ENCODE results near the gene FNBP1L. TPM values are rescaled to one million over a fixed set of nuclear protein-coding genes. Genes with fewer than 3 reads are reported as not detected.

FNBP1L gene
- total and polyA plus RNA-seq, 10 of the 15 experiments (the other 5 are each of a cell fraction or from before 2014, with no cell fraction given) = 0.02 to 0.12 (median 0.07) TPM; not detected in 4

DNA sequence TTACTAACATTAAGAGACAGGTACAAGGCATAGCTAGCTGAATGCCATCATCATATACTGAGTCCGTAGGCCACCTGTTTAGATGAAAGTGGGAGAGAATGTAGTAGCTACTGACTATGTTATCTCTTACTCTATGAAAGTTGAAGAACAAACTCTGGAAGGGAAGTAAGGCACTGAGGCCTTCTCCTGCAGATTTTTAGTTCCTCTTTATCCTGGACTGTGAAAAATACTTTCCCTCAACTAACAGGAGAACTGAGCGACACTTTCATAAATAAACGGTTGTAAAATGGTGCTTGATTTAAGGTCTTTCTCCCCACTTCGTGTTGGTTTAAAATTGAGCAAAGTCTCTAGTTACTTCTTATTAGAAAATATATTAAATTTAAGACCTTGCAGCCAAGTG, 101.9 kb downstream of the FNBP1L start:
- Histone ChIP-seq H3K4me1 (ENCODE audit: control insufficient read depth, insufficient read depth, low read length) (no peaks in the 10 kb centered on the region), H3K36me3 (ENCODE audit: control insufficient read depth in 2 of 2, insufficient read depth in 2 of 2, low read length in 1 of 2) (no peaks in the 10 kb centered on the region), H3K79me2 (ENCODE audit: control insufficient read depth, insufficient read depth, low read length) (no peaks in the 10 kb centered on the region), H3K4me2 (ENCODE audit: control insufficient read depth, insufficient read depth) (no peak overlapping the region), H4K20me1 (ENCODE audit: control insufficient read depth, insufficient read depth) (no peaks in the 10 kb centered on the region), H3K4me3 (no peak overlapping the region), H3K27me3 (replicated peaks in 1 of 2; ENCODE audit: control insufficient read depth in 2 of 2, insufficient read depth in 2 of 2, low read length in 1 of 2) (no peaks in the 10 kb centered on the region; a peak in 2 of 4 replicates), H3K27ac (ENCODE audit: control insufficient read depth, insufficient read depth) (no peak overlapping the region), H3K9me3 (replicated peaks; ENCODE audit: control insufficient read depth, insufficient read depth, low read length) (no peaks in the 10 kb centered on the region), H3K9ac (ENCODE audit: control insufficient read depth, insufficient read depth, low read length) (no peak overlapping the region), H2AFZ (ENCODE audit: control insufficient read depth, low read depth, low read length) (no peak overlapping the region)
- POLR2A ChIA-PET = no interaction called here
- intact Hi-C loops (cut with micrococcal nuclease; ENCODE audit: unreplicated experiment) = no loop called here
- RAD21 ChIA-PET (ENCODE audit: unreplicated experiment) = no interaction called here
- in situ Hi-C loops (cut with MboI) = no loop called here
- ATAC-seq (no peak), DNase-seq (ENCODE audit: low read depth, low spot score) (no peak), FAIRE-seq (no peak)
- TF ChIP-seq RBBP5 (conservative IDR thresholded peaks at IDR 0.05) = no peak
- TF ChIP-seq PRDM15 (CRISPR knock-in tag; IDR thresholded peaks at IDR 0.05) = no peak
- TF ChIP-seq, protein P1, sequence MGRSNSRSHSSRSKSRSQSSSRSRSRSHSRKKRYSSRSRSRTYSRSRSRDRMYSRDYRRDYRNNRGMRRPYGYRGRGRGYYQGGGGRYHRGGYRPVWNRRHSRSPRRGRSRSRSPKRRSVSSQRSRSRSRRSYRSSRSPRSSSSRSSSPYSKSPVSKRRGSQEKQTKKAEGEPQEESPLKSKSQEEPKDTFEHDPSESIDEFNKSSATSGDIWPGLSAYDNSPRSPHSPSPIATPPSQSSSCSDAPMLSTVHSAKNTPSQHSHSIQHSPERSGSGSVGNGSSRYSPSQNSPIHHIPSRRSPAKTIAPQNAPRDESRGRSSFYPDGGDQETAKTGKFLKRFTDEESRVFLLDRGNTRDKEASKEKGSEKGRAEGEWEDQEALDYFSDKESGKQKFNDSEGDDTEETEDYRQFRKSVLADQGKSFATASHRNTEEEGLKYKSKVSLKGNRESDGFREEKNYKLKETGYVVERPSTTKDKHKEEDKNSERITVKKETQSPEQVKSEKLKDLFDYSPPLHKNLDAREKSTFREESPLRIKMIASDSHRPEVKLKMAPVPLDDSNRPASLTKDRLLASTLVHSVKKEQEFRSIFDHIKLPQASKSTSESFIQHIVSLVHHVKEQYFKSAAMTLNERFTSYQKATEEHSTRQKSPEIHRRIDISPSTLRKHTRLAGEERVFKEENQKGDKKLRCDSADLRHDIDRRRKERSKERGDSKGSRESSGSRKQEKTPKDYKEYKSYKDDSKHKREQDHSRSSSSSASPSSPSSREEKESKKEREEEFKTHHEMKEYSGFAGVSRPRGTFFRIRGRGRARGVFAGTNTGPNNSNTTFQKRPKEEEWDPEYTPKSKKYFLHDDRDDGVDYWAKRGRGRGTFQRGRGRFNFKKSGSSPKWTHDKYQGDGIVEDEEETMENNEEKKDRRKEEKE (IDR thresholded peaks at IDR 0.05) = no peak
- TF ChIP-seq SMARCA5 (IDR thresholded peaks at IDR 0.05) = no peak
- no peak for TF ChIP-seq IKZF2 (IDR thresholded peaks at IDR 0.05)
- TF ChIP-seq ESRRA (IDR thresholded peaks at IDR 0.05; ENCODE audit: low read length) = no peak
- TF ChIP-seq JUND (IDR thresholded peaks at IDR 0.05; ENCODE audit: low read depth, low read length) = no peak
- no peak for TF ChIP-seq SUZ12 (IDR thresholded peaks at IDR 0.05; ENCODE audit: unreplicated experiment)
- TF ChIP-seq CBX5 (IDR thresholded peaks at IDR 0.05; ENCODE audit: low read depth) = no peak
- no TSS peak for BruUV-seq (replicated peaks)
- SMC1A ChIA-PET (ENCODE audit: uncharacterized antibody, unreplicated experiment) = no interaction called here
- WGBS (ENCODE audit: insufficient coverage, insufficient replicate concordance, low lambda C conversion rate, missing lambda C conversion rate) = 61% methylated on average over 4 of the region's 4 CpGs
- CTCF ChIA-PET = interaction anchor here (0.5 kb wide), 1 partner anchor 836 kb away, joined by 3 read pairs; no protein-coding TSS in a partner anchor

All from GM12878 (cell line).